Measurements from ENCODE around the gene PPP3CA. TPM values are rescaled to one million over a fixed set of nuclear protein-coding genes. Genes with fewer than 3 reads are reported as not detected.

PPP3CA gene
- total and polyA plus RNA-seq, 2 of the 8 experiments (the other 6 are each of a cell fraction or from before 2014, with no cell fraction given), result 7.9 to 35.0 TPM

DNA sequence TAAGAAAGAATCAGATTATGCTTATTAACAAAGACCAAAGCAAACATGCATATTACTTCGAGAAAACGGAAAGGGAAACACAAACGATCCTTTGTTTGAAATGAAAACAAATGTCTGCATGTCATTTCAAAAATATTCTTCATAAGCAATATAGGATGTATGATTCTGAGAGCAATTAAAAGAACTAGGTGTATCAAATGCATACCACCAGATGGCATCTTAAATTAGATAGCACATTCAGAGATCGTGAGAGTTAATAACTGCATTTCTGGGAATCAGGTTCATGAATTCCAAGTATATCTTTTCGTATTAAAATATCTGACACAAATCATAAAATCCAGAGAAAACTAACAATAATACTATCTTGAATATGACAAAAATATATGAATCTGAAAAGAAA, 159.5 kb downstream of the PPP3CA start:
- Histone ChIP-seq H3K23me2 (ENCODE audit: low read depth, low read length) (no peaks in the 10 kb centered on the region), H3K18ac (ENCODE audit: extremely low read depth, low read length) (no peak overlapping the region), H3K79me2 (ENCODE audit: control insufficient read depth in 1 of 2, insufficient read depth in 2 of 2, low read length in 2 of 2) (peaks cover 0 to 19% of the 10 kb centered on the region in 2 experiments; a peak in 2 of 4 replicates), H4K20me1 (replicated peaks in 1 of 2; ENCODE audit: control insufficient read depth in 1 of 2, insufficient read depth in 2 of 2, low read length in 2 of 2) (no peaks in the 10 kb centered on the region), H2BK20ac (ENCODE audit: low read length) (no peak overlapping the region), H3K4me1 (replicated peaks in 1 of 4; ENCODE audit: control insufficient read depth in 3 of 4, insufficient read depth in 4 of 4, low read length in 3 of 4) (peaks cover 3 to 15% (median 11%) of the 10 kb centered on the region in 4 experiments; a peak in 5 of 7 replicates), H2BK5ac (ENCODE audit: low read depth, low read length) (no peak overlapping the region), H3K4me3 (ENCODE audit: extremely low read depth in 1 of 4, insufficient read depth in 2 of 4, low read depth in 3 of 4, low read length in 4 of 4) (no peak overlapping the region), H2AK5ac (ENCODE audit: low read depth, low read length) (no peak overlapping the region), H3K36me3 (ENCODE audit: control insufficient read depth in 2 of 4, insufficient read depth in 4 of 4, low read length in 3 of 4) (peaks cover 0 to 3% (median 0%) of the 10 kb centered on the region in 4 experiments; a peak in 2 of 8 replicates), H3K27me3 (replicated peaks in 1 of 4; ENCODE audit: control insufficient read depth in 3 of 4, extremely low read depth in 1 of 4, insufficient read depth in 3 of 4, low read length in 3 of 4) (no peaks in the 10 kb centered on the region), H3K27ac (ENCODE audit: low read depth, low read length) (no peak overlapping the region), H3K56ac (replicated peaks; ENCODE audit: insufficient read length, low read depth, low read length) (no peak overlapping the region), H2BK120ac (replicated peaks; ENCODE audit: low read depth, low read length) (no peak overlapping the region), H3K23ac (ENCODE audit: insufficient read length) (no peak overlapping the region), H2BK12ac (ENCODE audit: low read depth, low read length) (no peak overlapping the region), H4K5ac (ENCODE audit: insufficient read length, low read depth, low read length) (no peak overlapping the region), H4K91ac (replicated peaks; ENCODE audit: insufficient read length, low read length) (no peak overlapping the region), H2BK15ac (ENCODE audit: low read length) (no peak overlapping the region), H3K4ac (replicated peaks; ENCODE audit: insufficient read length, low read depth, low read length) (no peak overlapping the region), H3K4me2 (ENCODE audit: insufficient read depth in 1 of 2, low read depth in 2 of 2, low read length in 2 of 2) (no peak overlapping the region), H3K79me1 (ENCODE audit: low read depth, low read length) (no peaks in the 10 kb centered on the region), H3K9me3 (ENCODE audit: insufficient read depth in 2 of 2, low read depth in 1 of 2, low read length in 1 of 2) (peaks cover 0 to 3% of the 10 kb centered on the region in 2 experiments; a peak in 2 of 4 replicates), H2AFZ (ENCODE audit: low read length) (no peak overlapping the region), H4K8ac (ENCODE audit: extremely low read depth, insufficient read depth, low read length) (no peak overlapping the region), H3K9ac (replicated peaks in 1 of 4; ENCODE audit: extremely low read depth in 1 of 4, low read depth in 3 of 4, low read length in 3 of 4) (no peak overlapping the region), H3K14ac (ENCODE audit: insufficient read length) (no peak overlapping the region)
- WGBS, 2 experiments (ENCODE audit: extremely low coverage in 1 of 2, insufficient coverage in 1 of 2, insufficient read length in 1 of 2, insufficient replicate concordance in 2 of 2, low coverage in 1 of 2, low lambda C conversion rate in 2 of 2, missing lambda C conversion rate in 1 of 2), result 86% methylated on average over 5 of the region's 5 CpGs; no CpG with 5 or more reads in 1 of the 2 experiments
- DNase-seq (ENCODE audit: low read depth in 1 of 2, low spot score in 2 of 2) (no peak), FAIRE-seq (no peak)
- POLR2A ChIA-PET (ENCODE audit: partially characterized antibody), result no interaction called here
- CTCF ChIA-PET (ENCODE audit: partially characterized antibody), result interaction anchor here (0.8 kb wide), 1 partner anchor 104 kb away, joined by 4 read pairs; no protein-coding TSS in a partner anchor

Measured in H1 (cell line).